DND-41 (cell line): ENCODE measurements around the gene ARHGDIB.

Experiments used
- CTCF ChIP-seq: IDR thresholded peaks from 2 replicates; pipeline ENCODE4 v1.5.1; 2012; ENCODE audit warnings: borderline replicate concordance, low read length, moderate library complexity, mild to moderate bottlenecking; ENCODE audit not compliant: poor library complexity, severe bottlenecking; ENCODE audit errors: extremely low read depth
- EZH2 ChIP-seq: IDR thresholded peaks from 3 replicates; pipeline ENCODE4 v1.6.1; 2012; ENCODE audit warnings: borderline replicate concordance, low read depth, mild to moderate bottlenecking, moderate library complexity, low read length, inconsistent platforms; ENCODE audit not compliant: severe bottlenecking

DNA sequence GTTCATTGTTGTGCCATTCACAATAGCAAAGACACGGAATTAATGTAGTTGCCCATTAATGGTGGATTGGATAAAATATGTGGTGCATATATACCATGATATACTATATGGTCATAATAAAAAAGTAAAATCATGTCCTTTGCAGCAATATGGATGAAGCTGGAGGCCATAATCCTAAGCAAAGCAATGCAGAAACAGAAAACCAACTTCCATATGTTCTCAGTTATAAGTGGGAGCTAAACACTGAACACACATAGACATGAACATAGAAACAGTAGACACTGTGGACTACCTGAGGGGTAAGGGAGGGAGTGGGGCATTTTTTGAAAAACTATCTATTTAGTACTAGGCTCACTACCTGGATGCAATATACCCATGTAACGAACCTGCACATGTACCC, 20.0 kb downstream of the ARHGDIB start:
- no peak for TF ChIP-seq CTCF
- TF ChIP-seq EZH2 = no peak
